ENCODE results near the gene ZNF319. TPM values are rescaled to one million over a fixed set of nuclear protein-coding genes. Genes with fewer than 3 reads are reported as not detected.

ZNF319 gene
- polyA plus RNA-seq, 3 donors: 1.9 to 11.5 (median 4.7) TPM

DNA sequence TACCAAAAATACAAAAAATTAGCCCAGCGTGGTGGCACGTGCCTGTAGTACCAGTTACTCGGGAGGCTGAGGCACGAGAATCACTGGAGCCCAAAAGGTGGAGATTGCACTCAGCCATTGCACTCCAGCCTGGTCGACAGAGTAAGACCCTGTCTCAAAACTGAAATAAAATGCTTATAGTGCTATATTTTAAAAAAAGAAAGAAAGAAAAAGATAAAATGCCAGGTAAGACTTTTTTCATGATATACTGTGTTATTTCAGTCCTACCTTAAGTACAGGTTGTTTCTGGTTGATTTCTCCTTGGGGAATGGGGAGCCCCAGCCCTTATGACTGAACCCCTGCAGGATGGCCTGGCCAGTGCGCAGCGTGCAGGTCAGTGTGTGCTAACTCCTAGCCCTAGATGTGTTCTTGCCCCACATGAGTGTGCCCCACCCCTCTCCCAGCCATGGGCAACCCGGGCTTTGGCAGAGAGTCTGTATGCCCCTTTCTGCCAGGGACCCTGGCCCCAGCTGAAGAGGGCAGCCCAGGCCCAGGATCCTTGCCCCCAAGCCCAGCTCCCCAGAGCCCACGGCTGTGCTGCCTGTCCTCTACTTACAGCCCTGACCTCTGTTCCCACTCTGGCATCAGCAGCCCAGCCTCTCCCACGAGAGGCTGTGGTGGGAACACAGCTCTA lies 30.9 kb downstream of the ZNF319 start:
- intact Hi-C loops (cut with micrococcal nuclease): no loop called here
- TF ChIP-seq, protein P1, sequence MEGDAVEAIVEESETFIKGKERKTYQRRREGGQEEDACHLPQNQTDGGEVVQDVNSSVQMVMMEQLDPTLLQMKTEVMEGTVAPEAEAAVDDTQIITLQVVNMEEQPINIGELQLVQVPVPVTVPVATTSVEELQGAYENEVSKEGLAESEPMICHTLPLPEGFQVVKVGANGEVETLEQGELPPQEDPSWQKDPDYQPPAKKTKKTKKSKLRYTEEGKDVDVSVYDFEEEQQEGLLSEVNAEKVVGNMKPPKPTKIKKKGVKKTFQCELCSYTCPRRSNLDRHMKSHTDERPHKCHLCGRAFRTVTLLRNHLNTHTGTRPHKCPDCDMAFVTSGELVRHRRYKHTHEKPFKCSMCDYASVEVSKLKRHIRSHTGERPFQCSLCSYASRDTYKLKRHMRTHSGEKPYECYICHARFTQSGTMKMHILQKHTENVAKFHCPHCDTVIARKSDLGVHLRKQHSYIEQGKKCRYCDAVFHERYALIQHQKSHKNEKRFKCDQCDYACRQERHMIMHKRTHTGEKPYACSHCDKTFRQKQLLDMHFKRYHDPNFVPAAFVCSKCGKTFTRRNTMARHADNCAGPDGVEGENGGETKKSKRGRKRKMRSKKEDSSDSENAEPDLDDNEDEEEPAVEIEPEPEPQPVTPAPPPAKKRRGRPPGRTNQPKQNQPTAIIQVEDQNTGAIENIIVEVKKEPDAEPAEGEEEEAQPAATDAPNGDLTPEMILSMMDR (IDR thresholded peaks at IDR 0.05): no peak
- Mint-ChIP-seq H3K27ac (no peak overlapping the region), H3K9me3 (peaks cover 0 to 1% (median 0%) of the 10 kb centered on the region in 7 donors), H3K27me3 (ENCODE audit: low read depth in 3 of 3) (peaks cover 0 to 11% (median 4%) of the 10 kb centered on the region in 3 donors), H3K4me1 (peaks cover 3% of the 10 kb centered on the region), H3K36me3 (no peaks in the 10 kb centered on the region), H3K4me3 (no peak overlapping the region)
- Histone ChIP-seq H3K79me2 (ENCODE audit: insufficient read depth, low read length) (no peaks in the 10 kb centered on the region), H3K4me2 (replicated peaks; ENCODE audit: extremely low read depth, low read length, poor library complexity, severe bottlenecking) (no peak overlapping the region), H3K4me1 (ENCODE audit: control insufficient read depth in 1 of 2, insufficient read depth in 2 of 2, low read length in 2 of 2) (no peaks in the 10 kb centered on the region), H4K20me1 (ENCODE audit: insufficient read depth, low read length) (no peaks in the 10 kb centered on the region), H3K27ac (ENCODE audit: low read depth in 1 of 2, low read length in 2 of 2) (no peak overlapping the region), H2AFZ (ENCODE audit: insufficient read depth, low read depth, low read length, poor library complexity, severe bottlenecking) (no peak overlapping the region), H3K9me3 (replicated peaks in 1 of 2; ENCODE audit: control insufficient read depth in 1 of 2, insufficient read depth in 1 of 2, low read length in 2 of 2) (no peaks in the 10 kb centered on the region), H3K27me3 (ENCODE audit: control insufficient read depth in 2 of 2, insufficient read depth in 2 of 2, low read length in 2 of 2) (no peaks in the 10 kb centered on the region), H3K4me3 (replicated peaks in 1 of 3; ENCODE audit: low read depth in 2 of 3, low read length in 3 of 3) (no peak overlapping the region), H3K36me3 (replicated peaks in 1 of 2; ENCODE audit: control insufficient read depth in 1 of 2, insufficient read depth in 2 of 2, low read length in 2 of 2) (no peaks in the 10 kb centered on the region), H3K9ac (ENCODE audit: insufficient read depth, low read length, poor library complexity, severe bottlenecking) (no peak overlapping the region)
- WGBS (ENCODE audit: insufficient coverage): 86% methylated on average over 3 of the region's 10 CpGs
- no peak for DNase-seq

DNA sequence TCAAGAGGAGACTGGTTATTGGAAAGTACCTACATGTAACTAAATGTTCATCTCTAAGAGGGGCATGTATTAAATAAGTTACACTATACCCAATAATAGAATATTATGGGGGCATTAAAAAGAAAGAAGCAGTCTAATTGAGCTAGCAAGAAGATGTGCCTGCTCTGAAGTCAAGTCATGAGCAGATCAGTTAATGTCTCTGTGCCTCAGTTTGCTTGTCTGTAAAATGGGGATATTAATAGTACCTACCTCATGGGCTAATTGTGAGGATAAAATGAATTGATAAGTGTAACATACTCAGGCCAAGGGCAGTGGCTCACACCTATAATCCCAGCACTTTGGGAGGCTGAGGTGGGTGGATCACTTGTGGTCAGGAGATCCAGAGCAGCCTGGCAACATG lies 32.6 kb downstream of the ZNF319 start:
- H3K4me2 ChIP-seq (replicated peaks; ENCODE audit: extremely low read depth, low read length, poor library complexity, severe bottlenecking): no peak overlapping the region
- Mint-ChIP-seq H3K36me3 (no peaks in the 10 kb centered on the region), H3K4me3 (no peak overlapping the region), H3K4me1 (peaks cover 3% of the 10 kb centered on the region), H3K9me3 (peaks cover 0 to 1% (median 0%) of the 10 kb centered on the region in 7 donors), H3K27ac (no peak overlapping the region), H3K27me3 (ENCODE audit: low read depth in 3 of 3) (peaks cover 0 to 9% (median 4%) of the 10 kb centered on the region in 3 donors)
- H3K4me1 ChIP-seq (ENCODE audit: control insufficient read depth in 1 of 2, insufficient read depth in 2 of 2, low read length in 2 of 2): no peaks in the 10 kb centered on the region
- H3K9me3 ChIP-seq (replicated peaks in 1 of 2; ENCODE audit: control insufficient read depth in 1 of 2, insufficient read depth in 1 of 2, low read length in 2 of 2): no peaks in the 10 kb centered on the region
- no peak overlapping the region for H3K9ac ChIP-seq (ENCODE audit: insufficient read depth, low read length, poor library complexity, severe bottlenecking)
- no peaks in the 10 kb centered on the region for H3K27me3 ChIP-seq (ENCODE audit: control insufficient read depth in 2 of 2, insufficient read depth in 2 of 2, low read length in 2 of 2)
- DNase-seq: no peak
- H2AFZ ChIP-seq (ENCODE audit: insufficient read depth, low read depth, low read length, poor library complexity, severe bottlenecking): no peak overlapping the region
- no peaks in the 10 kb centered on the region for H3K79me2 ChIP-seq (ENCODE audit: insufficient read depth, low read length)
- TF ChIP-seq, protein P1 (IDR thresholded peaks at IDR 0.05): no peak
- no peak overlapping the region for H3K4me3 ChIP-seq (replicated peaks in 1 of 3; ENCODE audit: low read depth in 2 of 3, low read length in 3 of 3)
- no peaks in the 10 kb centered on the region for H3K36me3 ChIP-seq (replicated peaks in 1 of 2; ENCODE audit: control insufficient read depth in 1 of 2, insufficient read depth in 2 of 2, low read length in 2 of 2)
- no peaks in the 10 kb centered on the region for H4K20me1 ChIP-seq (ENCODE audit: insufficient read depth, low read length)
- intact Hi-C loops (cut with micrococcal nuclease): no loop called here
- H3K27ac ChIP-seq (ENCODE audit: low read depth in 1 of 2, low read length in 2 of 2): no peak overlapping the region

Measured in CD14-positive monocyte (primary cell).